DND-41 (cell line): ENCODE data around the gene ELAVL1.

Experiments
- EZH2 ChIP-seq: IDR thresholded peaks from 3 replicates; pipeline ENCODE4 v1.6.1; 2012; ENCODE audit warnings: borderline replicate concordance, low read depth, mild to moderate bottlenecking, moderate library complexity, low read length, inconsistent platforms; ENCODE audit not compliant: severe bottlenecking
- TF ChIP-seq, protein P1 (sequence below): IDR thresholded peaks from 2 replicates; pipeline ENCODE4 v1.5.1; 2012; ENCODE audit warnings: borderline replicate concordance, low read length, moderate library complexity, mild to moderate bottlenecking; ENCODE audit not compliant: poor library complexity, severe bottlenecking; ENCODE audit errors: extremely low read depth

DNA sequence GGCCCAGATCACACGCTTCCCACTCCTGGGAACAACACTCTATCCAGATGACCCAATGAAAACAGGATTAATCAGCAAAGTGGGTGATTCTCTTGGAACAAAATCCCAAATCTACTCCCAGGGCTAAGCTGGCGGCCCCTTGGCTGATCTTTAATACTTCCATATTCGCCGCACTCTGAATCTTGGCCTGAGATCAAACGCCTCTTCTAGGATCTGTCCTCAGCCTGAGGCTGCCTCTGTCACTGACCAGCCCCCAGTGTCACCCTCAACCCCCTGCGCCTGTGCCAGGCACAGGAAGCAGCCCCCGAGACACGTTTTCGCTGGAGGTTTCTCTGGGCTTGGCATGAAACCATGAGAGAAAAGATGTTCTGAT is 77.1 kb downstream of the ELAVL1 start:
- TF ChIP-seq, protein P1, sequence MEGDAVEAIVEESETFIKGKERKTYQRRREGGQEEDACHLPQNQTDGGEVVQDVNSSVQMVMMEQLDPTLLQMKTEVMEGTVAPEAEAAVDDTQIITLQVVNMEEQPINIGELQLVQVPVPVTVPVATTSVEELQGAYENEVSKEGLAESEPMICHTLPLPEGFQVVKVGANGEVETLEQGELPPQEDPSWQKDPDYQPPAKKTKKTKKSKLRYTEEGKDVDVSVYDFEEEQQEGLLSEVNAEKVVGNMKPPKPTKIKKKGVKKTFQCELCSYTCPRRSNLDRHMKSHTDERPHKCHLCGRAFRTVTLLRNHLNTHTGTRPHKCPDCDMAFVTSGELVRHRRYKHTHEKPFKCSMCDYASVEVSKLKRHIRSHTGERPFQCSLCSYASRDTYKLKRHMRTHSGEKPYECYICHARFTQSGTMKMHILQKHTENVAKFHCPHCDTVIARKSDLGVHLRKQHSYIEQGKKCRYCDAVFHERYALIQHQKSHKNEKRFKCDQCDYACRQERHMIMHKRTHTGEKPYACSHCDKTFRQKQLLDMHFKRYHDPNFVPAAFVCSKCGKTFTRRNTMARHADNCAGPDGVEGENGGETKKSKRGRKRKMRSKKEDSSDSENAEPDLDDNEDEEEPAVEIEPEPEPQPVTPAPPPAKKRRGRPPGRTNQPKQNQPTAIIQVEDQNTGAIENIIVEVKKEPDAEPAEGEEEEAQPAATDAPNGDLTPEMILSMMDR = no peak
- TF ChIP-seq EZH2 = no peak
